NCI-H2227 (cell line): ENCODE data around the gene C3orf52.

Experiments used
- DNase-seq: peaks from one replicate; lab custom pipeline; 2025; ENCODE audit not compliant: unreplicated experiment; lab: John Stamatoyannopoulos, UW

C3orf52 gene

GRCh38 chr3:112117841-112118571, 31.8 kb downstream of the C3orf52 start:
- DNase-seq: no peak

- DNase-seq: no peak
These were observed 34.0 kb downstream of the C3orf52 start for GRCh38 chr3:112119962-112120836.

GRCh38 chr3:112121577-112122547, 35.7 kb downstream of the C3orf52 start:
- DNase-seq: no peak

- no peak for DNase-seq
These were observed 36.7 kb downstream of the C3orf52 start for GRCh38 chr3:112122870-112123269.

GRCh38 chr3:112123548-112123947, 37.4 kb downstream of the C3orf52 start:
- DNase-seq: no peak

GRCh38 chr3:112124907-112125607, 38.9 kb downstream of the C3orf52 start:
- DNase-seq: no peak

- DNase-seq: no peak
These were observed 40.3 kb downstream of the C3orf52 start for GRCh38 chr3:112126511-112126911.

GRCh38 chr3:112127522-112128494, 41.6 kb downstream of the C3orf52 start:
- no peak for DNase-seq

GRCh38 chr3:112128843-112129727, 42.9 kb downstream of the C3orf52 start:
- DNase-seq: no peak

- no peak for DNase-seq
These were observed 43.9 kb downstream of the C3orf52 start for GRCh38 chr3:112129925-112130637.

- no peak for DNase-seq
These were observed 44.4 kb downstream of the C3orf52 start for GRCh38 chr3:112130638-112130993.

- DNase-seq: no peak
These were observed 44.9 kb downstream of the C3orf52 start for GRCh38 chr3:112131111-112131510.

- no peak for DNase-seq
These were observed 45.9 kb downstream of the C3orf52 start for GRCh38 chr3:112132088-112132487.

- no peak for DNase-seq
These were observed 46.4 kb downstream of the C3orf52 start for GRCh38 chr3:112132554-112132953.

- DNase-seq: no peak
These were observed 46.8 kb downstream of the C3orf52 start, which contains the start of gene GCSAM for GRCh38 chr3:112132975-112133448. GCSAM (minus strand) TSS chr3:112133248; CDS start chr3:112133120, 128 bp downstream.

- DNase-seq: no peak
These were observed 47.6 kb downstream of the C3orf52 start for GRCh38 chr3:112133626-112134334.
